GM19035 (cell line): ENCODE measurements around the gene PLEKHB2.
A peak's percentile ranks its signal among the peaks of the same experiment; 100 is the strongest.
"Not testable (repeated sequence)": the region's sequence is repeated elsewhere in the genome, so short reads cannot be mapped to it uniquely, and the experiment has no call there.

Experiments used
- ATAC-seq: cut with Tn5 transposase; IDR thresholded peaks from one replicate; pipeline ENCODE4 v1.9.1; 2021; ENCODE audit not compliant: unreplicated experiment

The PLEKHB2 gene, protein sequence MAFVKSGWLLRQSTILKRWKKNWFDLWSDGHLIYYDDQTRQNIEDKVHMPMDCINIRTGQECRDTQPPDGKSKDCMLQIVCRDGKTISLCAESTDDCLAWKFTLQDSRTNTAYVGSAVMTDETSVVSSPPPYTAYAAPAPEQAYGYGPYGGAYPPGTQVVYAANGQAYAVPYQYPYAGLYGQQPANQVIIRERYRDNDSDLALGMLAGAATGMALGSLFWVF

DNA sequence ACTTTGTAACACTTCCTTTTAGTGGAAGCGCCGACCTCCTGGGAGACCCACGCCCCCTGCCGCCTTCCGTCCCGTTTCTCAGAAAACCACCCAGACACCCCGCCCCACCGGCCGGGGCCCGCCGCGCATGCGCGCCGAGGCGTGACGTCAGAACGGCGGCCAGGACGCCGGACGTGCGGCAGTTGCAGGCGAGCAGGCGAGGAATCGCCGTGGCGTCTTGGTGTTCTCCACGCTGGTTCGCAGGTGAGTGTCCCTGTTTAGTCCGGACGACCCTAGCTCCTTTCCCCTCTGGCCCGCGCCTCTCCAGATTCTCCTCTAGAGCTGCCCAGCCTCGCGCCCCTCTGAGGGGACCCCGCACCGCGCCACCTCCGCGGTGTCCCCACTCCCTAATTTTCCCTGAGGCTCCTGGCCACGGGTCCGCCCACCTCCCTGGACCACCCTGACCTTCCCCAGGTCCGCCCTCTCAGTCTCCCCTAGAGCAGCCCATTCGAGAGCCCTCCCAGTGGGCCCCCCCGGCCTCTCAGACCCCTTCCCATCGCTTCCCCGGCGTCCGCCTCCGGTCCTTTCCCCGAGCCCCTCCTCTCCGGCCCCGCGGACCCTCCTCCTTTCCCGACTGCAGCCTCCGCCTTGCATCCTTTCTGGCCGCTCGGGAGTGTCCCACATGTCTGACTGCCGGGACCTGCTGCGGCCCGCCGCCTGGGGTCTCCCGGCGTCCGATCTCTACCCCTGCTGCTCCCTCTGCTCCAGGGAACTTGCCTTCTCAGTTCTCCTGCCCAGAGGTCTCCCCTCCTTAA is at the start of gene PLEKHB2:
TSS of gene PLEKHB2 (plus strand) at position 181 of the 794 bp plus-strand sequence. CDS start 15,606 bp downstream, outside the sequence.
- ATAC-seq: peak; percentile 81

DNA sequence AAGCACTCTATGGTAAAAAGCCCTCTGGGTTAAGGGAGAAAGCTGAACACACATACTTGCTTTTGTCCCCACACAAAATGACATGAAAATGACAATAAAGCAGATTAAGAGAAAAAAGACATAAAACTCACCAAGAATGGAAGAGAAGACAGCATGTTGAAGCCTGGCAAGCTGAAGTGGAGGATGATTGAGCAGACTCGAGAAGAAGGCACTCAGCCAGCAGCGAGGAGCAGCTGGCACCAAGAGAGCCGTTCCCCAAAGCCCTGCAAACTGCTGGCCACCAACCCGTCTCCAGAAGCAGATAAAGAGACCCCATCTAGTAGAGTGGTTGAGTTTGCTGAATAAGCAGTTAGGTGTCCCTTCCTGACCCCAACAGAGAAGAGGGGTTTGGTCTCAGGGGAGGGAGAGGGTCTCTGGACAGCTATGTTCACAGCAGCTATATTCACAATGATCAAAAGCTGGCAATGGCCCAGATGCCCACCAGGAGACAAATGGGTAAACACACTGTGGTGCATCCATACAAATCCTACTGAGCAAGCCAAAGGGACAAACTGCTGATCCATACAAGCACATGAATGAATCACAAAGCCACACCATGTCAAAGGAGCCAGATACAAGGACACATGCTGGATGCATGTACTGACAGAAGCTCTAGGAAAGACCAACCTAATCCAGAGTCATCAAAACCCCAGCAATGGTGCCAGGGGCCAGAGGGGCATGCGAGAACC is 48.8 kb upstream of the PLEKHB2 start:
- no peak for ATAC-seq

DNA sequence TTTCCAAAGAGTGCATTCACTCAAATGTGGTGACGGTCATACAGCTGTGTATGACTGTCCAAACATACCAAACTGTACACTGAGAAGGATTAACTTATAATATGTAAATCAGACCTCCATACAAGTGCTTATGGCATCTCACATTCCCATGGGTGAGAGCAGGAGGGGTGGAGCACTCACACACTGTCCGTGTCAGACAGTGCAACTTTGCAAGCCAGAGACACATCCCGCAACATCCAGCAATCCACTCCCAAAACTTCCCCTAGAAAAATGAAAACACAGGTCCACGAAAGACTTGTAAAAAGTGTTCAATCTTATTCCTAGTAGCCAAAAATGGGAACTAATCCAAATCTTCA is 48.2 kb upstream of the PLEKHB2 start:
- no peak for ATAC-seq

DNA sequence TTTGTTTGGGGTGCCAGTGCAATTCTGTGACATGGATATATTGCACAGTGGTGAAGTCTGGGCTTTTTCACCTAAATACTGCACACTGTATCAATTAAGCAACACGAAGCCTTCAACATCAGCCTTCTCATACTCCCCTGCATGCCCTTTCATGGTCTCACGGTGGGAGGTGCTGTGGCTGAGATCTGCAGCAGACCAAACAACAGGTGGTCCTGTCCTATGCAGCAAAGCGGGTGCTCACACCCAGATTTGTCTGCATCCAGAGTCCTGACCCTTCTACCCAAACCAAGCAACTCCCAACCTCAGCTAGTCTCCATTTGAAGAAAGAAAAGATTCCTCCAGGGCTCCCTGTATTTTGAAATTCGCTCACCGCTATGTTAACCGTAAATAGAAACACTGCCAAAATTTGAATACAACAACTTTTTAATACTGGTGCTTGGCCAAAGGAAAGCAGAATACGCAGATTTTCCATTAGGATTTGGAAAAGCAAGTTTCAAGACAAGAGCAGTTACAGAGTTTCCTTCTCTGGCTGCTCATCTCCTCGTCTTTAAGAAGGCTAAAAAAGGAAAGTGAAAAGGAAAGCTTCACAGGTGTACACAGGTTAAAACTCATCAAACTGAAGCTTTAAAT is 46.8 kb upstream of the PLEKHB2 start:
- no peak for ATAC-seq

DNA sequence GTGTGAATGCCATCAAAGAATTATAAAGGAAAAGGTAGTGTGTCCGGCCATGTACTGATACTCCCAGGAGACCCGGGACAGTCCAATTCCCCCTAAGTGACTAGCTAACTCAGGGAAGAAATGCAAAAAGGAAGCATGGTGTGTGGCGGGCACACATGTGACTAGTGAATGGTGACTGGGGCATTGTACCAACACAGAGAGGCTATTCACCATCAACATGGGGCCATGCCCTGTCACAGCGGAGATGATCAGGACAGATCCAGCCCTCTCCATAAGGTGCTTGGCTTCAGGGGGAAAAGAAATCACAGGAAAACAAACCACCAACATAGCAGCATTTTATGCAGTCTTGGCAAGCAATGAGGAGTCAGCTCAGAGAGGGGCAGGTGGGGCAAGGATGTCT is 46.2 kb upstream of the PLEKHB2 start:
- no peak for ATAC-seq

DNA sequence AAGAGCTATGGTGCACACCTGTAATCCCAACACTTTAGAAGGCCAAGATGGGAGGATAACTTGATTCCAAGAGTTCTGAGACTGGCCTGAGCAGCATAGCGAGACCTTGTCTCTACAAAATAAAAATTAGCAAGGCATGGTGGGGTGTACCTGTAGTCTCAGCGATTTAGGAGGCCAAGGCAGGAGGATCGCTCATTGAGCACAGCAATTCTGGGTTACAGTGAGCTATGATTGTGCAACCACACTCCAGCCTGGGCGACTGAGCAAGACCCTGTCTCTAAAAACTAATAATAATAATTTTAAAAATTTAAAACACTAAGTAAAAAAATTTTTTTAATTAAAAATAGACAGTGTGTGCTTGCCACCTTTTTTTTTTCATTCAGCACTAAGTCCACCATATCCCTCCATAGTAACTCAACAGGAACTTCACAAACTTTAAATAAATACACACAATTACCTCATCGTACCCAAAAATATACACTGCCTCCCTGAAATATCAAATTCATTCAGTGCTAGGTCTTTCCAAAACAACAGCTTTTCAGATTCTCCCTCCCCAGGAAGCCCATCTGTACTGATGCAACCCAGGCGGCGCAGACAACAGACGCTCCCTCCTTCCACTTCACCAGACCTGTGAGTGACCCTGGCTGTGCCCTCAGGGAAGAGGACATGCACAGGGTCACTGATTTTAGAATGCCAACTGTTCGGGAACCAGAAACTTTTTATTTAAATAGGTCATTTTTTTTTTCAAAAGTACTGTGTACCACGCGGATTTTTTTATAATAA is 41.4 kb upstream of the PLEKHB2 start:
- no peak for ATAC-seq

DNA sequence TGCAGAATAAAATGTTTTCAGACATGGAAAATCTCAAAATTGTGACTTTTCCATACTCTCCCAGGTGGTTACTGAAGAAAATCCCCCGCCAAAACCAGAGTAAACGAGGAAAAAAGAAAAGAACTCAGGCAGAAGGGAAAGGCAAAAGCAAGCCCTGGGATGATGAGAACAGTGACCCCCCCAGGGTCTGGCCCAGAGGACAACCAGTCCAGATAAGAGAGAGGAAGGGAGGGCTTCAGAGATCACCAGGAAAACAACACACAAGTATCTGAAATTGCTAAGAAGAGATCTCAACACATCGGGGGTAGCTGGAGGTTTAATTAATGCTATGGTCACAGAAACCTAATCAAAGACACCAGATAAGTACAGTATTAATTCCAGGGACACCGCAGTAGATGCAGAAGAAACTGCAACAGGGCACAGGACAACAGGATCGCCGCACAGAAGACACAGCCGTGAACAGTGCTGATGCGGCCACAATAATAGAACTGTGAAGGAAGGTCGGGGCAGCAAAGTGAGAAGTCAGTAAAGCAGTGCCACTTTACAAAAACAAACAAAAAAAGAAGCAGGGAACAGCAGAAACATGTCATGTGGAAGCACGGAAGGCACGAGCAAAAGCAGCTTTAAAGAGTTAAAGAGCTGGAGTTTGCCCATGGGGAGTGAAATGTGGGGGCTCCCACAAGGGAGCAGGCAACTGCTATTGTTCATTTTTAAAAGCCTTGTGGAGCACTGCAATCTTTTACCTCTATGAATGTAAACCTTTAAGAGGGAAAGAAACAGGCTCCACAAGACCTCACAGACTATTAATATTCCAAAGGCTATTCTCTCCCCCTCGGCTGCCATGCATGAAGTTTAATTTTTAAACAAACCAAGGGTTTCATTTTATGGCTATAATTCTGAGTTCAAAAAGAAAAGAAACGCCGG is 40.3 kb upstream of the PLEKHB2 start:
- ATAC-seq: no peak

DNA sequence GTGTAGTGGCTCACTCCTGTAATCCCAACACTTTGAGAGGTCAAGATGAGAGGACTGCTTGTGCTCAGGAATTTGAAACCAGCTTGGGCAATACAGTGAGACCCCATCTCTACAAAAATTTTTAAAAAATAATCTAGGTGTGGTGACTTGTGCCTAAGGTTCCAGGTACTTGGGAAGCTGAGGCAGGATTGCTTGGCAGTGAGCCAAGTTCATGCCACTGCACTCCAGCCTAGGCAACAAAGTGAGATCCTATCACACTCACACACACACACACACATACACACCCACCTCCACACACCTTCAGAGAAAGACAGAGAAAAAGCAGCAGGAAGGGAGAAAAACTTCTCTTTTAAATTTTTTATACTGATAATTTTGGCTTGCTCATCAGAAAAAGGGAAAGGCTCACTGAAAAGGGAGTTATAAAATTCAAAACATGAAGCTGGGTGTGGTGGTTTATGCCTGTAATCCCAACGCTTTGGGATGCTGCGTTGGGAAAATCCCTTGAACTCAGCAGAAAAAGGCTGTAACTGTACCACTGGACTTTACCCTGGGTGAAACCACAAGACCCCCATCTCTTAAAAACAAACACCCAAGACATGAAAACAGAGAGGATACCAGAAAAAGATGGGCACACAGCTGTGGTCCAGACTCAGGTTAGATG is 37.5 kb upstream of the PLEKHB2 start:
- ATAC-seq: no peak

DNA sequence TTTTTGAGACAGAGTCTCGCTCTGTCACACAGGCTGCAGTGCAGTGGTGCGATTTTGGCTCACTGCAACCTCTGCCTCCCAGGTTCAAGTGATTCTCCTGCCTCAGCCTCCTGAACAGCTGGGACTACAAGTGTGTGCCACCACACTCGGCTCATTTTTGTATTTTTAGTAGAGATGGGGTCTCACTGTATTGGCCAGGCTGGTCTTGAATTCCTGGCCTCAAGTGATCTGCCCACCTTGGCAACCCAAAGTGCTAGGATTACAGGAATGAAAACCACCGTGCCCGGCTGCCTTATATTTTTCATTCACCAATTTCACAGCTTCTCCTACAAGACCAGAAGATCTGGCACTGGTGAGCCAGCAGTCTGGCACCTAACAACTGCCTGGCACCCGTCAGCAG is 37.0 kb upstream of the PLEKHB2 start:
- ATAC-seq: not testable (repeated sequence)

DNA sequence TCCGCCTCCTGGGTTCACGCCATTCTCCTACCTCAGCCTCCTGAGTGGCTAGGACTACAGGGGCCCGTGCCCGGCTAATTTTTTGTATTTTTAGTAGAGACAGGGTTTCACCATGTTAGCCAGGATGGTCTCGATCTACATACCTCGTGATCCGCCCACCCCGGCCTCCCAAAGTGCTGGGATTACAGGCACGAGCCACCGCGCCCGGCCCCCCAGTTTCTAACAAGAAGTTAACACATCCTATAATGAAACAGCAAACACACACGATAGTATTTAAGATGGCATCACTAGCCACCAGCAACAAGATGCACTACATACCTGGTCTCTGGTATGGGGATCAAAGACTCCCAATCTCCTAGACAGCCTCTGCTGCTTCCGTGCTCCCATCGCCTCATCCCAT is 29.6 kb upstream of the PLEKHB2 start:
- not testable (repeated sequence) for ATAC-seq

DNA sequence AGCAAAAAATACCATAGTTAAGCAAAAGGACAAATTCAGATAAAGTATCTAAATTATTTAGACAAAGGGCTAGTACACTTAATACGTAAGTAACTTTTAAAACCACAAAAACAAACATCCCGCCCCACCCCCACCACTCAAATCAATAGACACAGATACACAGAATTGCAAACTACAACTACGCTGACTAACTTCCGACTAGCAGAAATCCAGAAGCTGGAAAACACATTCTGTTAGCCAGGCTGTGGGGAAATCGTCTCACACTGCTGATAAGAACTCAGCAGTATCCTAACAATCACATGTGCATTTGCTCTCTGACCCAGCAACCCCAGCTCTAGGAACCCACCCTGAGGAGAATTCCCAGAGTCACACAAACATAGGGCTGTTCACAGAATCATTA is 28.4 kb upstream of the PLEKHB2 start:
- no peak for ATAC-seq

DNA sequence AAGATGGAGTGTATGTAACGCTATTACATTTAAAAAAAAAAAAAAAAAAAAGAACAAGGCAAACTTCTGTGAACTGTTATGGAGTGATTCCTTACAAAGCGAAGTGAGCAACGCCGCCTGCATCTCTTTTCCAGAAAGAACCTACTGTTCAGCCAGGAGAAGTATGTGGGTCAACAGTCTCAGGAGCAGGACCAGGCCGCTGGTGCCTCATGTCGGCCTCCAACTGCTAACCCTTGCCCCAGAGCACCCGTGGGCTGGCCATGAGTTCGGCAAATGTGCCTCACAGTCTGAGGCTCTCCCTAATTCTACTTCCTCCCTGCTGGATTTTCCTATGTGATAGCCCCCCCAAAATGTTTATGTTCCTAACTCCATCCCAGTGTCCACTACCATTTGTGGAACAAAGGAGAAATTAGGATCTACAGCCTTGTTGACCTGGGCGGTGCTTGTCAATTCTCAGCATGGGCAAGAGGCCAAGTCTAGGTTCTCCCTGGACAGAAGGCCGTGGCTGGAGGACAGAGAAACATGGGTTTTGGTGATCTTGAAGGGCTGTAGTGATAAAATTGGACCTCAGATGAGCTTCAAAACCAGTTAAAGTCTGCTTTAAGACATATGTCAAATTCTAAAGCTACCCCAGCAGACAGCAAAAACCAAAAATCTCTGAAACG is 27.8 kb upstream of the PLEKHB2 start:
- ATAC-seq: no peak

DNA sequence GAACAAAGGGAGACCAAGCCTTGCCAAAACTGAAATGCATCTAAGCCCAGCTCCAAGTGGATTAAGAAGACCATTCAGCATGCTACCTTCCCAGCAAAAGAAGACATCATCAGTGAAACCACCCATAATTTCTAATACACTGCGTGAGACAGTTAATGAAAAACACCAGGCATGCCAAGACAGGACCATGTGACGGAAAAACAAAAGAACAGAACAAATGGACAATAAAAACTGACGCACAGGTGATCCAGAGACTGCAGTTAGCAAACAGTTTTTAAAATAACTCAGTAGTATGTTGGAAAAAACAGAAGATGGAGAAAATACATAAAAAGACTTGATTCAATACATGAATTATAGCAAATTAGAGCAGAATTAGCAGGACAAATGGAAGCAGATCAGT is 27.2 kb upstream of the PLEKHB2 start:
- ATAC-seq: no peak

DNA sequence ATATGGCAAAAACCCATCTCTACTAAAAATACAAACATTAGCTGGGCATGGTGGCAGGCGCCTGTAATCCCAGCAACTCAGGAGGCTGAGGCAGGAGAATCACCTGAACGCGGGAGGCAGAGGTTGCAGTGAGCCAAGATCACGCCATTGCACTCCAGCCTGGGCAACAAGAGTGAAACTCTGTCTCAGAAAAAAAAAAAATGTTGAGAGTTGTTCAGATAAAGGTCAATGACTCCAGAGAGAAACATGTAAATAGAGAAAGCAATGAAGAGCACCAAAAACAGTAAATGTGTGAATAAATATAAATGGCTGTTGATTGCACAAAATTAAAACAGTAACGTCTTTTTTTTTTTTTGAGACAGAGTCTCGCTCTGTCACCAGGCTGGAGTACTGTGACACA is 25.2 kb upstream of the PLEKHB2 start:
- ATAC-seq: not testable (repeated sequence)

DNA sequence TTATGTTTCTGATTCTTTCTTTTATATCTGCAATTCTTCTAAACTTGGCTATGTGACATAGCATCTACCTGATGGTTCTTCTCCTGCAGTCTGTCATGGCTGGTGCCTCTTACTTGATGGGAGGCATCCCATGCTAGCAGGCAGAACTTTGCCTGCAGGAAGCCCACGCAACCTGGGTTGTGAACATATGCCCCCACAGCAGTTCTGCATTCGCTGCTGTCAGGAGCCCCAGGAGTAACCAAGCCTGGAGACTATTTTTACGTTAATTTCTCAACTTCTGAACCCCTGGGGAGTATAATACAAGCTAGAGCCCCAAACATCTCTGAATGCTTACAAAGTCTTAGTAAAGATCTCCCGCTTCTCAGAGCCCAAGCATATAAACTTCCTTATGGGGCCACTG is 23.9 kb upstream of the PLEKHB2 start:
- no peak for ATAC-seq

DNA sequence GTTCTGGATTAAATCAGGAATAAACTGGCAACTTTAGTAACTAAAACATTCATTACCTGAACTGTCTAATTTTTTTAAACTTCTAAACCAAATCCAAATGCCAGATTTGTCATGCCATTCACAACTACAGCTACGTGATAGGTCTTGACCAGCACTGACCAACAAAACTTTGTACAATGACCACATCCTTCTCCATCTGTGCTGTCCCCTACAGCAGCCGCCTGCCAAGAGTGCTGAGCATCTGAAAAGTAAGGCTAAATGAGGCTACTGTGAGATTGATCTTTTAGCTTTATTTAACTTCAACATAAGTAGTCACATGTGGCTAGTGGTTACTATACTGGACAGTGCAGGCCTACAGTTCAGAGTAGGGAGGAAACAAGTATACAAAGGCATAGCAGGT is 19.5 kb upstream of the PLEKHB2 start:
- no peak for ATAC-seq

DNA sequence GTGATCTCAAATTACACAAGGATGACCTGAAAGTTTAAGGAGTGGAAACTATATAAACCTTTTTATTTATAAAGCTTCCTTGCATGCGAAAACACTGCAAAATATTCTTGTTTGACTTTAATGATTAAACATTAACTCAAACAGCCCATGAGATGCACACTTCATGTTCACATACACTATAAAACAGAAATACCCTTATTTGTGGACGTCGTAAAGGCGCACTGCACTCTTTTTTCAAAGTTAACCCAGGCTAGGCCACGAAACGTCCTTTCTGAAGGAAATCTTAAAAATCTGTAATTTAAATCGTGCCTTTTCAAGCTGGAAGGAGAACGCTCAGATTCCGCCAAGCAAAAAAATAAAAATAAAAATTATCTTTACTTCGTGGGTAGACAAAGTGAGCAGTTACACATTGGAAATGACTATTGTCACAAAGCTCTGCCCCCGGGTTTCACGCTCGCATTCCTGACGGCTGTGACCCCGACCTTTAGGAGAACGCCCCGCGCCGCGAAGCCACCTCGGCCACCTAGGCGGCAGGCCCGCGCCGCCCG is 12.6 kb upstream of the PLEKHB2 start:
- ATAC-seq: no peak

DNA sequence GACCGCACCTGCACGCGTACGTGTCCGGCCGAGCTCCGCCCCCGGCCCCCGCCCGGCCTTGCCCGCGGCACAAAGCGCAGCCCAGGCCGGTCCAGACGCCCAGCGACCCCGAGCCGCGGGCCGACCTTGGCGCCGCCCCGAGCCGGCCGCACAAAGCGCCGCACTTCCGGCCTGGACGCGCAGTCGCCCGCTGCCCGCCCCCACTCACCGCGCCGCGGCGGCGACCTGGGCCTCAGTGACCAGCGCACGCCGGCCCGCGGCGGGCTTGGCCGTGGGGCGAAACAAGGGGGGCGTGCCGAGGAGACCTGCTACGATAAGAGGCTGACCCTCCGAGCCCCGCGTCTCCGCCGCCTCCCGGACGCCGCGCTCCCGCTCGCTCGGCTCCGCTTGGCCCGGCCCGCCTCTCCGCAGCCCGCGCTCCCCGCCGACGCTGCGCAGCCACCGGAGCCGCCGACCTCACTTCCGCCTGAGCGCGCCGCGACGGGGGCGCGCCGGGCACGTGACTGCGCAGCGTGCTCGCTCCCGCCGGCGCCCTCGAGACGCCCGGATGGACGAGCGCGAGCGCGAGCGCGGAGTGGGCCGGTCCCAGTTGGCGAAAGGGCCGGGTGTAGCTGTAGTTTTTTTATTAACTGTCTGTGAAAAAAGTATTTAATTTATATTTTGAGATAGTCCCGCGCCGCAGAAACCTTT is 12.0 kb upstream of the PLEKHB2 start, which contains the start of gene FAM168B:
TSS of gene FAM168B (minus strand) at position 455 of the 690 bp plus-strand sequence. CDS start 10,814 bp downstream, outside the sequence.
- peak; percentile 85 for ATAC-seq
